ENCODE results near the gene PIP5K1B. TPM values are rescaled to one million over a fixed set of nuclear protein-coding genes. Genes with fewer than 3 reads are reported as not detected.

The PIP5K1B gene
- total RNA-seq, 1 experiment from 2014 or later, result 5.2 TPM

DNA sequence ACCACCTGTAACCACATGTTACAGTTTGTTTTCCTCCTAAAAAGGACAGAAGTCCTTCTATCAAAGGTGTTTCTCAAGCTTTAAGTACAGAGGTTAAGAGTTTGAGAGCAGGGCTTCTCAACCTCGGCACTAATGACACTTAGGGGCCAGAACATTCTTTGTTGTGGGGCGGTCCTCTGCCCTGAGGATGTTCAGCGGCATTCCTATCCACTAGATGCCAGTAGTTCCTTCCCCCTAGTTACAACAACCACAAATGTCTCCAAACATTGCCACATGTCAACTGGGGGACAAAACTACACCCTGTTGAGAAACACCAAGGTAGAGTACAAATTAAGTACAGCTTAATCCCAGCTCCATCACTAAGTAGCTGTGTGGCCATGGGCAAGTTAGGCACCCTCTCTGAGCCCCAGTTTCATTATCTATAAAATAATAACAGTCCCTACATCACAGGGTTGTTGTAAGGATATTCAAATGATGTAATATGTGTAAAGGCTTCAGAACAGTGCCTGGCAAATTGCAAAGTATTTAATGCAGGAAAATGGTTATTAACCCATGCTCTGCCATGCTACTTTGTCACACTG lies 44.6 kb downstream of the PIP5K1B start (continued):
- TF ChIP-seq, protein P1, sequence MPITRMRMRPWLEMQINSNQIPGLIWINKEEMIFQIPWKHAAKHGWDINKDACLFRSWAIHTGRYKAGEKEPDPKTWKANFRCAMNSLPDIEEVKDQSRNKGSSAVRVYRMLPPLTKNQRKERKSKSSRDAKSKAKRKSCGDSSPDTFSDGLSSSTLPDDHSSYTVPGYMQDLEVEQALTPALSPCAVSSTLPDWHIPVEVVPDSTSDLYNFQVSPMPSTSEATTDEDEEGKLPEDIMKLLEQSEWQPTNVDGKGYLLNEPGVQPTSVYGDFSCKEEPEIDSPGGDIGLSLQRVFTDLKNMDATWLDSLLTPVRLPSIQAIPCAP (CRISPR knock-in tag; IDR thresholded peaks at IDR 0.05), result no peak
- TF ChIP-seq, protein P2, sequence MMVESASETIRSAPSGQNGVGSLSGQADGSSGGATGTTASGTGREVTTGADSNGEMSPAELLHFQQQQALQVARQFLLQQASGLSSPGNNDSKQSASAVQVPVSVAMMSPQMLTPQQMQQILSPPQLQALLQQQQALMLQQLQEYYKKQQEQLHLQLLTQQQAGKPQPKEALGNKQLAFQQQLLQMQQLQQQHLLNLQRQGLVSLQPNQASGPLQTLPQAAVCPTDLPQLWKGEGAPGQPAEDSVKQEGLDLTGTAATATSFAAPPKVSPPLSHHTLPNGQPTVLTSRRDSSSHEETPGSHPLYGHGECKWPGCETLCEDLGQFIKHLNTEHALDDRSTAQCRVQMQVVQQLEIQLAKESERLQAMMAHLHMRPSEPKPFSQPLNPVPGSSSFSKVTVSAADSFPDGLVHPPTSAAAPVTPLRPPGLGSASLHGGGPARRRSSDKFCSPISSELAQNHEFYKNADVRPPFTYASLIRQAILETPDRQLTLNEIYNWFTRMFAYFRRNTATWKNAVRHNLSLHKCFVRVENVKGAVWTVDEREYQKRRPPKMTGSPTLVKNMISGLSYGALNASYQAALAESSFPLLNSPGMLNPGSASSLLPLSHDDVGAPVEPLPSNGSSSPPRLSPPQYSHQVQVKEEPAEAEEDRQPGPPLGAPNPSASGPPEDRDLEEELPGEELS (CRISPR knock-in tag; IDR thresholded peaks at IDR 0.05), result no peak
- TF ChIP-seq SMAD3 (CRISPR knock-in tag; IDR thresholded peaks at IDR 0.05; ENCODE audit: borderline replicate concordance) (no peak), TEAD4 (CRISPR knock-in tag; IDR thresholded peaks at IDR 0.05) (no peak), SMAD4 (CRISPR knock-in tag; IDR thresholded peaks at IDR 0.05) (no peak), ELF4 (CRISPR knock-in tag; IDR thresholded peaks at IDR 0.05; ENCODE audit: low read depth) (no peak), JUN (CRISPR knock-in tag; IDR thresholded peaks at IDR 0.05) (no peak)
- TF ChIP-seq, protein P3, sequence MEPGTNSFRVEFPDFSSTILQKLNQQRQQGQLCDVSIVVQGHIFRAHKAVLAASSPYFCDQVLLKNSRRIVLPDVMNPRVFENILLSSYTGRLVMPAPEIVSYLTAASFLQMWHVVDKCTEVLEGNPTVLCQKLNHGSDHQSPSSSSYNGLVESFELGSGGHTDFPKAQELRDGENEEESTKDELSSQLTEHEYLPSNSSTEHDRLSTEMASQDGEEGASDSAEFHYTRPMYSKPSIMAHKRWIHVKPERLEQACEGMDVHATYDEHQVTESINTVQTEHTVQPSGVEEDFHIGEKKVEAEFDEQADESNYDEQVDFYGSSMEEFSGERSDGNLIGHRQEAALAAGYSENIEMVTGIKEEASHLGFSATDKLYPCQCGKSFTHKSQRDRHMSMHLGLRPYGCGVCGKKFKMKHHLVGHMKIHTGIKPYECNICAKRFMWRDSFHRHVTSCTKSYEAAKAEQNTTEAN (CRISPR knock-in tag; IDR thresholded peaks at IDR 0.05), result no peak

DNA sequence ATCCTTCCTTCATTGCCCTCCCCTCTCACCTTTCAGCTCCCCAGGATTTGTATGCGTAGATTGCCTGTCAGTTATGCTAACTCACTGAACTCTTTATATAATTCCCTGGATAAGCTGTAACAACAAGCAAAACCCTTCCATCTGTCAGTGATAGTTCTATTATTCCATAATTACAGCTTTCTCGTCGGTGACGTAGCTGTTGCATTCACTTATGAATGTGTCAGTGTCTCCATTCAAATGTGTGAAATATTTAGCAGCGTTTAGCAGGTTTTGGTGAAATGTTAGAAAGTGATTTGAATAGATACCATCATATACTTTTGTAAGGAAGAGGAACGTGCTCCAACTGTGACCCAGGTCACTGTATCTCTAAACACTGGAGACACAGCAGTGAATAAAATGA lies 45.2 kb downstream of the PIP5K1B start:
- Mint-ChIP-seq H3K36me3 (no peaks in the 10 kb centered on the region), H3K4me3 (no peak overlapping the region), H3K27me3 (ENCODE audit: low read depth) (no peaks in the 10 kb centered on the region), H3K9me3 (no peaks in the 10 kb centered on the region), H3K27ac (peak overlapping the region; percentile 60; the same call in 1 of the 2 replicates), H3K4me1 (peaks cover 22% of the 10 kb centered on the region)
- DNase-seq (ENCODE audit: low spot score), result no peak
- POLR2A ChIA-PET, result no interaction called here
- TF ChIP-seq, protein P3 (CRISPR knock-in tag; IDR thresholded peaks at IDR 0.05), result no peak
- ATAC-seq, result no peak
- CTCF ChIA-PET, result no interaction called here

DNA sequence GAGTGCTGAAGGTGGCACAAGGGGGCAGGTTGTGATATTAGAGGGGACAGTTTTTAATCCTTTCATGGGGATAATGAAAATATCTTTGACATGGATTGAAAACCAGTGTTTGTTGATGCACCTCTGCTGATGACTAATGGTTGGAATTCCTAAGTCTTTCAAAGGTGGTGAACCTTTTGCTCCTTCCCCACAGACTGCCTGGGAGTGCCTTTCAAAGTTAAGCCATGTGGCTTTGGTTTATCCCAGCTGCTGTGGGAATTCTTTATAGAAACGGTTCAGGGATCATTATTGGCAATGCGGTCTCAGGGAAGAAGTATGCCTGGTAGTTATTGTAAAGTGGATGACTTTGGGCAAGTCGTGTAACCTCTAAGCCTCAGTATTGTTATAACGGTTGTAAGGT lies 45.7 kb downstream of the PIP5K1B start:
- Mint-ChIP-seq H3K27me3 (ENCODE audit: low read depth) (no peaks in the 10 kb centered on the region), H3K36me3 (no peaks in the 10 kb centered on the region), H3K4me1 (peaks cover 27% of the 10 kb centered on the region), H3K9me3 (no peaks in the 10 kb centered on the region), H3K4me3 (no peak overlapping the region), H3K27ac (no peak overlapping the region)
- DNase-seq (ENCODE audit: low spot score) (no peak), ATAC-seq (peak; percentile 21; the same call in 1 of the 2 replicates)
- TF ChIP-seq ZNF232 (CRISPR knock-in tag; IDR thresholded peaks at IDR 0.05), result no peak
- TF ChIP-seq, protein P4, sequence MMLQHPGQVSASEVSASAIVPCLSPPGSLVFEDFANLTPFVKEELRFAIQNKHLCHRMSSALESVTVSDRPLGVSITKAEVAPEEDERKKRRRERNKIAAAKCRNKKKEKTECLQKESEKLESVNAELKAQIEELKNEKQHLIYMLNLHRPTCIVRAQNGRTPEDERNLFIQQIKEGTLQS (CRISPR knock-in tag; conservative IDR thresholded peaks at IDR 0.05), result no peak
- TF ChIP-seq, protein P5, sequence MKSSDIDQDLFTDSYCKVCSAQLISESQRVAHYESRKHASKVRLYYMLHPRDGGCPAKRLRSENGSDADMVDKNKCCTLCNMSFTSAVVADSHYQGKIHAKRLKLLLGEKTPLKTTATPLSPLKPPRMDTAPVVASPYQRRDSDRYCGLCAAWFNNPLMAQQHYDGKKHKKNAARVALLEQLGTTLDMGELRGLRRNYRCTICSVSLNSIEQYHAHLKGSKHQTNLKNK (CRISPR knock-in tag; IDR thresholded peaks at IDR 0.05), result no peak
- TF ChIP-seq, protein P6, sequence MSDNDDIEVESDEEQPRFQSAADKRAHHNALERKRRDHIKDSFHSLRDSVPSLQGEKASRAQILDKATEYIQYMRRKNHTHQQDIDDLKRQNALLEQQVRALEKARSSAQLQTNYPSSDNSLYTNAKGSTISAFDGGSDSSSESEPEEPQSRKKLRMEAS (CRISPR knock-in tag; IDR thresholded peaks at IDR 0.05), result no peak
- TF ChIP-seq, protein P7, sequence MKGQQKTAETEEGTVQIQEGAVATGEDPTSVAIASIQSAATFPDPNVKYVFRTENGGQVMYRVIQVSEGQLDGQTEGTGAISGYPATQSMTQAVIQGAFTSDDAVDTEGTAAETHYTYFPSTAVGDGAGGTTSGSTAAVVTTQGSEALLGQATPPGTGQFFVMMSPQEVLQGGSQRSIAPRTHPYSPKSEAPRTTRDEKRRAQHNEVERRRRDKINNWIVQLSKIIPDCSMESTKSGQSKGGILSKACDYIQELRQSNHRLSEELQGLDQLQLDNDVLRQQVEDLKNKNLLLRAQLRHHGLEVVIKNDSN (CRISPR knock-in tag; IDR thresholded peaks at IDR 0.05), result no peak
- TF ChIP-seq, protein P8, sequence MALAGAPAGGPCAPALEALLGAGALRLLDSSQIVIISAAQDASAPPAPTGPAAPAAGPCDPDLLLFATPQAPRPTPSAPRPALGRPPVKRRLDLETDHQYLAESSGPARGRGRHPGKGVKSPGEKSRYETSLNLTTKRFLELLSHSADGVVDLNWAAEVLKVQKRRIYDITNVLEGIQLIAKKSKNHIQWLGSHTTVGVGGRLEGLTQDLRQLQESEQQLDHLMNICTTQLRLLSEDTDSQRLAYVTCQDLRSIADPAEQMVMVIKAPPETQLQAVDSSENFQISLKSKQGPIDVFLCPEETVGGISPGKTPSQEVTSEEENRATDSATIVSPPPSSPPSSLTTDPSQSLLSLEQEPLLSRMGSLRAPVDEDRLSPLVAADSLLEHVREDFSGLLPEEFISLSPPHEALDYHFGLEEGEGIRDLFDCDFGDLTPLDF (CRISPR knock-in tag; IDR thresholded peaks at IDR 0.05), result no peak
- CTCF ChIA-PET, result no interaction called here
- POLR2A ChIA-PET, result no interaction called here

All from WTC11 (cell line).